ENCODE measurements around the gene ABCB9. TPM values are rescaled to one million over a fixed set of nuclear protein-coding genes. Genes with fewer than 3 reads are reported as not detected.

The ABCB9 gene
- total RNA-seq, 1 donor, result 12.1 TPM

- DNase-seq (ENCODE audit: low read depth), result no peak
These were observed 19.3 kb upstream of the ABCB9 start for GRCh38 chr12:122985338-122986257.

DNA sequence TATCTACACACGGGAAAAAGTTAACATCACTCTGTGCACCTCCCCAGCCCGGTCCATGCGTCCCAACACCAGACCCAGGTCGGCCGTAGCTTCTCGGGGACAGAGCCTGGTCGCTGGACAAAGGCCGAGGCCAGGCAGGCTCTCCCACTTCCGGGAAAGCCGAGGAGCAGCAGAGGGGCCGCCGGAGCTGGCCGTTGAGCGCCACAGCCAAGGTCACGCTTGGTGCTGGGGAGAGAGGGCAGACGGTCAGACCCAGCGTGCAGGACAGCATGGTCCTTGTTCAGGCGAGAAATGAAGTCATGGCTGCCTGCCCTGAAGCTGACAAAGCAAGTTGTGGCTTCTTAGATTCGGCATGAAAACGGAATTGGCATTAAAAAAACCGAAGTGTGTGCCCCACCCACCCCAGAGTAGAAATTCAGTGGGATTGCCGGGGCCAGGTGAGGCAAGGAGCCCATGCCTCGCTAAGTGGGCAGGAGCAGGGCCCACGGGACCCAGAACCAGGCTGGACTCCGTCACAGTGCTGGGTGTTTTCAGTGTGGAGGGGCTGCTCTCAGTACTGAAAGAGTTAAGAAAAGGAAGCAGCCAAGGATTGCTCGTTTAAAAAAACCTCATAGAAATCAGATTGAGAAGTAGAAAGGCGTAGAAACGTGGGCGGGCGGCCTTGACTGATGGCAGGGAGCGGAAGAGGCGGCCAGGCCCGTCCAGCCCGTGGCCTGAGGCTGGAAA, 18.5 kb upstream of the ABCB9 start:
- H3K4me3 ChIP-seq (ENCODE audit: low read depth, low read length), result no peak overlapping the region

More at GRCh38 chr12:122985338-122986257, 19.3 kb upstream of the ABCB9 start:
- TF ChIP-seq CTCF (IDR thresholded peaks at IDR 0.05; ENCODE audit: insufficient read depth, low read depth, low read length), result no peak
- H3K4me3 ChIP-seq (ENCODE audit: low read depth, low read length), result no peak overlapping the region

GRCh38 chr12:122983789-122984515, 17.7 kb upstream of the ABCB9 start:
- no peak overlapping the region for H3K4me3 ChIP-seq (ENCODE audit: low read depth, low read length)
- DNase-seq (ENCODE audit: low read depth), result no peak

More for the DNA sequence above, 18.5 kb upstream of the ABCB9 start:
- no peak for TF ChIP-seq CTCF (IDR thresholded peaks at IDR 0.05; ENCODE audit: insufficient read depth, low read depth, low read length)
- DNase-seq (ENCODE audit: low read depth), result peak; percentile 24

GRCh38 chr12:122982963-122983788, 16.9 kb upstream of the ABCB9 start:
- H3K4me3 ChIP-seq (ENCODE audit: low read depth, low read length), result no peak overlapping the region
- no peak for TF ChIP-seq CTCF (IDR thresholded peaks at IDR 0.05; ENCODE audit: insufficient read depth, low read depth, low read length)
- no peak for DNase-seq (ENCODE audit: low read depth)

More at GRCh38 chr12:122983789-122984515, 17.7 kb upstream of the ABCB9 start:
- TF ChIP-seq CTCF (IDR thresholded peaks at IDR 0.05; ENCODE audit: insufficient read depth, low read depth, low read length), result no peak

DNA sequence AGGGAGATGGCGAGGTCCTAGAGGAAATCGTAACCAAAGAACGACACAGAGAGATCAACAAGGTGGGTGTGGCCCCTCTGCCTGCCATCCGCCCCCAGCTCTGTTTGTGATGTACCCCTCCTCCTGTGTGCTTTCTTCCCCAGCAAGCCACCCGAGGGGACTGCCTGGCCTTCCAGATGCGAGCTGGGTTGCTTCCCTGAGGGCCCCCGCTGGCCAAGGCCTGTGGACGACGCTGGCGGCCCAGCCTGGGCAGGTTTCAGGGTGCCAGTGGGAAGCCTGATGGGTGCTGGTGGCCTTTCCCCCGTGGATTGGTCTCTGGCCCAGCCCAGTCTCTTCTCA, 16.2 kb upstream of the ABCB9 start:
- H3K4me3 ChIP-seq (ENCODE audit: low read depth, low read length), result peak overlapping the region; percentile 85
- no peak for DNase-seq (ENCODE audit: low read depth)
- no peak for TF ChIP-seq CTCF (IDR thresholded peaks at IDR 0.05; ENCODE audit: insufficient read depth, low read depth, low read length)
